Type B pancreatic cell (in vitro differentiated cells): ENCODE measurements around the gene CREBBP. TPM values are rescaled to one million over a fixed set of nuclear protein-coding genes. Genes with fewer than 3 reads are reported as not detected.

Experiments used
- DNase-seq: peaks from one replicate; pipeline ENCODE4 v3.0.0; 2021; ENCODE audit warnings: mixed read lengths; ENCODE audit not compliant: unreplicated experiment; ENCODE audit errors: extremely low spot score
- H3K27ac Mint-ChIP-seq: 2 replicates; pipeline ENCODE4 v1.8.0; 2021; ENCODE audit warnings: mild to moderate bottlenecking, mixed read lengths
- H3K27me3 Mint-ChIP-seq: 2 replicates; pipeline ENCODE4 v1.8.0; 2021; ENCODE audit warnings: mixed read lengths
- H3K36me3 Mint-ChIP-seq: 2 replicates; pipeline ENCODE4 v1.8.0; 2021; ENCODE audit warnings: mixed read lengths
- H3K4me1 Mint-ChIP-seq: one replicate; pipeline ENCODE4 v1.8.0; 2021; ENCODE audit warnings: mixed read lengths; ENCODE audit not compliant: unreplicated experiment
- H3K4me3 Mint-ChIP-seq: 2 replicates; pipeline ENCODE4 v1.8.0; 2021; ENCODE audit warnings: mild to moderate bottlenecking, mixed read lengths
- H3K9me3 Mint-ChIP-seq: 2 replicates; pipeline ENCODE4 v1.8.0; 2021; ENCODE audit warnings: mixed read lengths
- CTCF ChIP-seq: fragments of 200-600 bp; sonication (generic); conservative IDR thresholded peaks from 2 replicates; pipeline ENCODE4 v1.5.0; 2021; ENCODE audit warnings: antibody characterized with exemption, mild to moderate bottlenecking
- total RNA-seq: library from RNA; stranded (reverse); gene quantifications from 2 replicates; pipeline ENCODE4 v1.2.1, GENCODE V29; 2021; ENCODE audit warnings: low replicate concordance

The CREBBP gene
- total RNA-seq, 1 donor from 2014 or later, result 93.6 TPM

GRCh38 chr16:3873482-3874173 lies 6.9 kb downstream of the CREBBP start:
- Mint-ChIP-seq H3K27ac (peak overlapping the region; percentile 67), H3K4me3 (peak overlapping the region; percentile 60), H3K4me1 (peaks cover 87% of the 10 kb centered on the region), H3K27me3 (no peaks in the 10 kb centered on the region), H3K36me3 (peaks cover 11% of the 10 kb centered on the region), H3K9me3 (no peaks in the 10 kb centered on the region)
- no peak for TF ChIP-seq CTCF
- no peak for DNase-seq

- Mint-ChIP-seq H3K9me3 (no peaks in the 10 kb centered on the region), H3K27ac (no peak overlapping the region), H3K27me3 (no peaks in the 10 kb centered on the region), H3K4me1 (peaks cover 81% of the 10 kb centered on the region), H3K36me3 (peaks cover 5% of the 10 kb centered on the region), H3K4me3 (peak overlapping the region; percentile 53)
- no peak for TF ChIP-seq CTCF
- no peak for DNase-seq
Measured at GRCh38 chr16:3872216-3872895, 8.2 kb downstream of the CREBBP start.

GRCh38 chr16:3868967-3869366 lies 11.5 kb downstream of the CREBBP start:
- peaks cover 5% of the 10 kb centered on the region for H3K36me3 Mint-ChIP-seq
- TF ChIP-seq CTCF, result no peak
- H3K4me3 Mint-ChIP-seq, result no peak overlapping the region
- H3K9me3 Mint-ChIP-seq, result no peaks in the 10 kb centered on the region
- peaks cover 67% of the 10 kb centered on the region for H3K4me1 Mint-ChIP-seq
- no peaks in the 10 kb centered on the region for H3K27me3 Mint-ChIP-seq
- H3K27ac Mint-ChIP-seq, result no peak overlapping the region
- DNase-seq, result peak; percentile 50

- Mint-ChIP-seq H3K36me3 (peaks cover 5% of the 10 kb centered on the region), H3K27ac (no peak overlapping the region), H3K4me3 (no peak overlapping the region), H3K27me3 (no peaks in the 10 kb centered on the region), H3K4me1 (peaks cover 67% of the 10 kb centered on the region), H3K9me3 (no peaks in the 10 kb centered on the region)
- TF ChIP-seq CTCF, result no peak
- peak; percentile 47 for DNase-seq
Measured at GRCh38 chr16:3868556-3868955, 12.0 kb downstream of the CREBBP start.

GRCh38 chr16:3866703-3867431 lies 13.6 kb downstream of the CREBBP start:
- DNase-seq, result no peak
- H3K27me3 Mint-ChIP-seq, result no peaks in the 10 kb centered on the region
- H3K27ac Mint-ChIP-seq, result no peak overlapping the region
- H3K4me3 Mint-ChIP-seq, result no peak overlapping the region
- TF ChIP-seq CTCF, result no peak
- no peaks in the 10 kb centered on the region for H3K9me3 Mint-ChIP-seq
- peaks cover 5% of the 10 kb centered on the region for H3K36me3 Mint-ChIP-seq
- peaks cover 69% of the 10 kb centered on the region for H3K4me1 Mint-ChIP-seq
